Esophagus muscularis mucosa (tissue), 3 donors: ENCODE results near the gene CD40.

Source experiments
- CTCF ChIP-seq, 3 experiments: fragments of 200-600 bp in 2 of 3; fragments of 450-650 bp in 1 of 3; sonication (generic) in 2 of 3; IDR thresholded peaks; one replicate each; pipeline ENCODE4 v1.5.1; 2017 to 2019; ENCODE audit warnings: antibody characterized with exemption in 3 of 3, mild to moderate bottlenecking in 2 of 3, moderate library complexity in 1 of 3
- POLR2A ChIP-seq: fragments of 450-650 bp; IDR thresholded peaks from one replicate; pipeline ENCODE4 v1.6.1; 2017; ENCODE audit warnings: antibody characterized with exemption, moderate library complexity, mild to moderate bottlenecking, low read depth
- POLR2AphosphoS5 ChIP-seq, 2 donors: sonication (generic); formaldehyde crosslinking; IDR thresholded peaks; one replicate each; pipeline ENCODE4 v1.6.1; 2017; ENCODE audit warnings: antibody characterized with exemption in 2 of 2

GRCh38 chr20:46139266-46139889 lies 21.3 kb downstream of the CD40 start:
- TF ChIP-seq POLR2AphosphoS5 (IDR thresholded peaks at IDR 0.05) (no peak), CTCF (IDR thresholded peaks at IDR 0.05) (no peak), POLR2A (no peak)
